HepG2 (cell line): ENCODE measurements around the gene NUBP2. TPM values are rescaled to one million over a fixed set of nuclear protein-coding genes. Genes with fewer than 3 reads are reported as not detected.
A peak's percentile ranks its signal among the peaks of the same experiment; 100 is the strongest.

Experiments used
- BCL3 ChIP-seq: sonication (generic); formaldehyde crosslinking; IDR thresholded peaks from 2 replicates; pipeline ENCODE4 v1.5.1; 2020; ENCODE audit warnings: mild to moderate bottlenecking, missing genetic modification reagents, moderate library complexity
- BRF2 ChIP-seq: sonication (generic); formaldehyde crosslinking; IDR thresholded peaks from 2 replicates; pipeline ENCODE4 v1.8.1; 2022; ENCODE audit warnings: mild to moderate bottlenecking, missing genetic modification reagents
- ETV5 ChIP-seq: IDR thresholded peaks from 2 replicates; pipeline ENCODE4 v1.6.1; 2018; ENCODE audit warnings: missing biosample characterization, missing genetic modification reagents, inconsistent platforms, borderline replicate concordance
- FOXK2 ChIP-seq: fragments of 450-650 bp; IDR thresholded peaks from 2 replicates; pipeline ENCODE4 v1.6.1; 2016
- GPN1 ChIP-seq: sonication (generic); formaldehyde crosslinking; IDR thresholded peaks from 2 replicates; pipeline ENCODE4 v1.5.1; 2020; ENCODE audit warnings: missing genetic modification reagents, borderline replicate concordance
- GZF1 ChIP-seq: sonication (generic); formaldehyde crosslinking; IDR thresholded peaks from 2 replicates; pipeline ENCODE4 v1.5.1; 2020; ENCODE audit warnings: mild to moderate bottlenecking, missing genetic modification reagents
- HNF1A ChIP-seq, 2 experiments: sonication (generic) in 1 of 2; formaldehyde crosslinking in 1 of 2; IDR thresholded peaks; 2 replicates each; pipeline versions ENCODE4 v1.4.0 to v1.6.1; 2016 to 2020; ENCODE audit warnings: borderline replicate concordance in 1 of 2, low read depth in 1 of 2, mild to moderate bottlenecking in 1 of 2, missing genetic modification reagents in 1 of 2
- HOXA9 ChIP-seq: sonication (generic); formaldehyde crosslinking; IDR thresholded peaks from 2 replicates; pipeline ENCODE4 v1.8.1; 2022; ENCODE audit warnings: missing genetic modification reagents, mild to moderate bottlenecking, moderate library complexity, borderline replicate concordance
- IRF1 ChIP-seq: sonication (generic); formaldehyde crosslinking; IDR thresholded peaks from 2 replicates; pipeline ENCODE4 v1.4.0; 2020; ENCODE audit warnings: low read depth, mild to moderate bottlenecking, missing genetic modification reagents
- KDM6A ChIP-seq: IDR thresholded peaks from 2 replicates; pipeline ENCODE4 v1.6.1; 2016; ENCODE audit warnings: low read depth
- MIER2 ChIP-seq: IDR thresholded peaks from 2 replicates; pipeline ENCODE4 v1.6.1; 2016; ENCODE audit warnings: missing biosample characterization, missing genetic modification reagents
- SP5 ChIP-seq: IDR thresholded peaks from 2 replicates; pipeline ENCODE4 v1.6.1; 2016; ENCODE audit warnings: low read depth, borderline replicate concordance
- ZFP1 ChIP-seq: IDR thresholded peaks from 2 replicates; pipeline ENCODE4 v1.6.1; 2016
- ZHX1 ChIP-seq: sonication (generic); formaldehyde crosslinking; IDR thresholded peaks from 2 replicates; pipeline ENCODE4 v1.8.1; 2022; ENCODE audit warnings: low read depth, mild to moderate bottlenecking, missing genetic modification reagents
- ZIK1 ChIP-seq: sonication (generic); formaldehyde crosslinking; IDR thresholded peaks from 2 replicates; pipeline ENCODE4 v1.5.0; 2020; ENCODE audit warnings: mild to moderate bottlenecking, low read depth, missing genetic modification reagents, borderline replicate concordance
- ZNF205 ChIP-seq: IDR thresholded peaks from 2 replicates; pipeline ENCODE4 v1.6.1; 2018; ENCODE audit warnings: missing biosample characterization, missing genetic modification reagents
- ZNF460 ChIP-seq: sonication (generic); formaldehyde crosslinking; IDR thresholded peaks from 2 replicates; pipeline ENCODE4 v1.5.1; 2020; ENCODE audit warnings: missing genetic modification reagents, mild to moderate bottlenecking, borderline replicate concordance
- ZNF709 ChIP-seq: sonication (generic); formaldehyde crosslinking; IDR thresholded peaks from 2 replicates; pipeline ENCODE4 v1.5.0; 2020; ENCODE audit warnings: mild to moderate bottlenecking, missing genetic modification reagents
- polyA plus RNA-seq, 8 experiments: library from polyadenylated mRNA; depleted of rRNA in 3 of 8; stranded (reverse) in 7 of 8; unstranded in 1 of 8; fragments of >200 nt; fragmentation: Illumina TruSeq in 4 of 8; extraction: Trizol in 4 of 8; gene quantifications; 2 replicates each; pipeline versions ENCODE4 v1.2.1 to v1.2.3, GENCODE V29; 2011 to 2016; ENCODE audit warnings: low read depth in 4 of 8, missing spikeins in 1 of 8, mixed read lengths in 1 of 8; ENCODE audit not compliant: insufficient read depth in 1 of 8
- total RNA-seq, 5 experiments: library from RNA; depleted of rRNA; stranded (reverse); fragments of >200 nt; fragmentation: Illumina TruSeq; extraction: Trizol; gene quantifications; 2 replicates each; pipeline ENCODE4 v1.2.3, GENCODE V29; 2016; ENCODE audit warnings: low read depth in 1 of 5

The NUBP2 gene
- total and polyA plus RNA-seq, 2 of the 13 experiments (the other 11 are each of a cell fraction or from before 2014, with no cell fraction given) = 25.7 to 61.5 TPM

- TF ChIP-seq BCL3 (CRISPR knock-in tag) = no peak; the same call in 1 of the 2 replicates
- TF ChIP-seq IRF1 (CRISPR knock-in tag) = no peak
- TF ChIP-seq MIER2 (CRISPR knock-in tag) = 0 out of 2 replicates have a peak, but pooled peaks have one; percentile 47
- peak; percentile 63; the same call in 1 of the 2 replicates for TF ChIP-seq ZNF709 (CRISPR knock-in tag)
- peak; percentile 93 for TF ChIP-seq ETV5 (CRISPR knock-in tag)
- TF ChIP-seq ZNF460 = no peak
- TF ChIP-seq GZF1 (CRISPR knock-in tag) = no peak
- TF ChIP-seq ZHX1 = peak; percentile 65; the same call in 1 of the 2 replicates
- 0 out of 2 replicates have a peak, but pooled peaks have one; percentile 20 for TF ChIP-seq GPN1
- peak; percentile 87 for TF ChIP-seq ZNF205 (CRISPR knock-in tag)
- TF ChIP-seq SP5 (CRISPR knock-in tag) = peak; percentile 80; the same call in 1 of the 2 replicates
- TF ChIP-seq FOXK2 = no peak
- TF ChIP-seq BRF2 (CRISPR knock-in tag) = peak; percentile 45; the same call in 1 of the 2 replicates
- peak; percentile 88; the same call in 1 of the 2 replicates for TF ChIP-seq HOXA9 (CRISPR knock-in tag)
- TF ChIP-seq HNF1A (IDR thresholded peaks at IDR 0.05; ENCODE audit: low read depth) = no peak
- no peak; the same call in 1 of the 2 replicates for TF ChIP-seq HNF1A (CRISPR knock-in tag; IDR thresholded peaks at IDR 0.05; ENCODE audit: borderline replicate concordance)
- peak; percentile 66; the same call in 1 of the 2 replicates for TF ChIP-seq ZIK1 (CRISPR knock-in tag)
- TF ChIP-seq ZFP1 (CRISPR knock-in tag) = 0 out of 2 replicates have a peak, but pooled peaks have one; percentile 2
- TF ChIP-seq KDM6A (CRISPR knock-in tag) = no peak
Observed at GRCh38 chr16:1772908-1773702, 9.7 kb upstream of the NUBP2 start, which contains the start of gene MRPS34 (continued).
